ENCODE results near the gene EIF5A. TPM values are rescaled to one million over a fixed set of nuclear protein-coding genes. Genes with fewer than 3 reads are reported as not detected.

The EIF5A gene
- total RNA-seq, 1 experiment from 2014 or later, result 345 TPM

DNA sequence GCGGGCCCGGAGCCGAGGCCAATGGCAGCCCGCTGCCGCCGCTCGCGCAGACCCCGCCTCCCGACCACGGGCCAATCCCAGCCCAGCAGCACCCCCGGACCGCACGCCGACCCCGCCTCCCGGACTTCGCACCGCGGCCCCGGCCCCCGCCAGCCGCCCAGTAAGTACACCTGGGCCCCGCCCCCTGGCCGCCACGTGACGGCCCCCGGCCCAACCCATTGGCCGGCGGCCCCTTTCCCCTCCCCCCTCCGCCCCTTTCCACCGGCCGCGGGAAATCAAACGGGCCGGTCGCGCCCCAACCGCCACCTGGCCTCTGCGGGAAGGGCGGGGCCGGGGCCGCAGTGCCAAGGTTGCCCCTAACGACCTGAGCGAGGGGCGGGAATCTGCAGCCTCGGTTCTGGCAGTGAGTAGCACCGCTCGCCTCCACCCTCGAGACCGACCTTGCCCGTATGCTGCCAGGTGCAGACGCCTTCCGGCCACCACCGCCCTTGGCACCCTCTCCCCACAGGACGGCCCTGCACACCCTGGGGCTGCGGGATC is 12.7 kb upstream of the EIF5A start, which contains the start of gene YBX2:
Gene YBX2, minus strand, starts transcription at position 26 of the 540 bp plus-strand sequence. CDS start 139 bp downstream, outside the sequence.
- peaks cover 6% of the 10 kb centered on the region for H3K4me1 Mint-ChIP-seq (ENCODE audit: low read depth, unreplicated experiment)
- no peaks in the 10 kb centered on the region for H3K27me3 ChIP-seq (replicated peaks; ENCODE audit: control insufficient read depth, insufficient read depth, low read length)
- 0 out of 2 replicates have a peak, but pooled peaks cover 10% of the 10 kb centered on the region for H3K4me1 ChIP-seq
- peak within 1 kb of the TSS; percentile 73 for H3K4me3 Mint-ChIP-seq (ENCODE audit: unreplicated experiment)
- peak within 1 kb of the TSS; percentile 49 for H3K4me3 ChIP-seq (ENCODE audit: low read depth, low read length)
- no peaks in the 10 kb centered on the region for H3K36me3 Mint-ChIP-seq (ENCODE audit: insufficient read depth, unreplicated experiment)
- TF ChIP-seq, protein P1, sequence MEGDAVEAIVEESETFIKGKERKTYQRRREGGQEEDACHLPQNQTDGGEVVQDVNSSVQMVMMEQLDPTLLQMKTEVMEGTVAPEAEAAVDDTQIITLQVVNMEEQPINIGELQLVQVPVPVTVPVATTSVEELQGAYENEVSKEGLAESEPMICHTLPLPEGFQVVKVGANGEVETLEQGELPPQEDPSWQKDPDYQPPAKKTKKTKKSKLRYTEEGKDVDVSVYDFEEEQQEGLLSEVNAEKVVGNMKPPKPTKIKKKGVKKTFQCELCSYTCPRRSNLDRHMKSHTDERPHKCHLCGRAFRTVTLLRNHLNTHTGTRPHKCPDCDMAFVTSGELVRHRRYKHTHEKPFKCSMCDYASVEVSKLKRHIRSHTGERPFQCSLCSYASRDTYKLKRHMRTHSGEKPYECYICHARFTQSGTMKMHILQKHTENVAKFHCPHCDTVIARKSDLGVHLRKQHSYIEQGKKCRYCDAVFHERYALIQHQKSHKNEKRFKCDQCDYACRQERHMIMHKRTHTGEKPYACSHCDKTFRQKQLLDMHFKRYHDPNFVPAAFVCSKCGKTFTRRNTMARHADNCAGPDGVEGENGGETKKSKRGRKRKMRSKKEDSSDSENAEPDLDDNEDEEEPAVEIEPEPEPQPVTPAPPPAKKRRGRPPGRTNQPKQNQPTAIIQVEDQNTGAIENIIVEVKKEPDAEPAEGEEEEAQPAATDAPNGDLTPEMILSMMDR (IDR thresholded peaks at IDR 0.05; ENCODE audit: insufficient read depth in 1 of 2, low read depth in 1 of 2, low read length in 1 of 2, severe bottlenecking in 1 of 2, unreplicated experiment in 1 of 2), result no peak
- DNase-seq, result peak; percentile 95 to 96
- ChIA-PET CTCF (no interaction called here), POLR2A (no interaction called here)
- H3K36me3 ChIP-seq (ENCODE audit: control insufficient read depth, insufficient read depth, low read length), result no peaks in the 10 kb centered on the region; the same call in 1 of the 2 replicates
- BruUV-seq (replicated peaks), result no TSS peak
- H3K27ac Mint-ChIP-seq (ENCODE audit: unreplicated experiment), result peak within 1 kb of the TSS; percentile 61
- no peaks in the 10 kb centered on the region for H3K27me3 Mint-ChIP-seq (ENCODE audit: insufficient read depth, unreplicated experiment)
- intact Hi-C loops (cut with micrococcal nuclease; ENCODE audit: unreplicated experiment), result loop anchor here (1.0 kb wide), 1 partner anchor 13 kb away; the partner anchor contains the start of gene SLC2A4
- H3K9me3 ChIP-seq, result no peaks in the 10 kb centered on the region
- H3K9me3 Mint-ChIP-seq (ENCODE audit: unreplicated experiment), result no peaks in the 10 kb centered on the region

DNA sequence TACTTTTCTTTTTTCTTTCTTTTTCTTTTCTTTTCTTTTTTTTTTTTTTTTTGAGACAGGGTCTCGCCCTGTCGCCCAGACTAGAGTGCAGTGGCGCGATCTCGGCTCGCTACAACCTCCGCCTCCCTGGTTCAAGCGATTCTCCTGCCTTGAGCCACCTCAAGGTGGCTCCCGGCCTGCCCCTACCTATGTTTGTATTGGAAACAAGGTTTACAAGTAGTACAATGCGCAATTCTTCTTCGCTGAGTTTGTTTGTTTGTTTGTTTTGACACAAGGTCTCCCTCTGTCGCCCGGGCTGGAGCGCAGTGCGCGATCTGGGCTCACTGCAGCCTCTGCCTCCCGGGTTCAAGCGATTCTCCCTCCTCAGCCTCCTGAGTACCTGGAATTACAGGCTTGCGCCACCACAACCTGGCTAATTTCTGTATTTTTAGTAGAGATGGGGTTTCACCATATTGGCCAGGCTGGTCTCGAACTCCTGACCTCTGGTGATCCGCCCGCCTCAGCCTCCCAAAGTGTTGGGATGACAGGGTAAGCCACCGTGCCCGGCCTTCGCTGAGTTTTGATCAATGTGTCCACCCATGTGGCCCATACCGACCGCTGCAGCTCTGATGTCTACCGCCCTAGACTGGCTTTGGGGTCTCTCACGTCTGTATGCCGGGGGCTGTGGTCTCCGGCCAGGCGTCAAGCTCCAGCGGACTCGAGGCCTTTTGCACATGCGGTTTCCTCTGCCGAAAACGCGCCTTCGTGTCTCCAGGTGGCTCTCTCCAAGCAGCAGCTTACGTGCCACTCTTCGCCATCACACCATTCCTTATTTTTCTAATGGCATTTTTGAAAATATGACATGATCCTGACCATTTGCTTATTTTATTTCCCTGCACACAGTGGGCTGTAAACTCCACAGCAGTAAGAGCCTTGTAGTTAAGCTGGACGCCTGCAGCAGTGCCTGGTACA is 11.9 kb upstream of the EIF5A start:
- Mint-ChIP-seq H3K4me3 (ENCODE audit: unreplicated experiment) (peak overlapping the region; percentile 73), H3K36me3 (ENCODE audit: insufficient read depth, unreplicated experiment) (no peaks in the 10 kb centered on the region), H3K4me1 (ENCODE audit: low read depth, unreplicated experiment) (peaks cover 6% of the 10 kb centered on the region), H3K27ac (ENCODE audit: unreplicated experiment) (peak overlapping the region; percentile 61), H3K27me3 (ENCODE audit: insufficient read depth, unreplicated experiment) (no peaks in the 10 kb centered on the region), H3K9me3 (ENCODE audit: unreplicated experiment) (no peaks in the 10 kb centered on the region)
- no TSS peak for BruUV-seq (replicated peaks)
- Histone ChIP-seq H3K4me1 (0 out of 2 replicates have a peak, but pooled peaks cover 10% of the 10 kb centered on the region), H3K4me3 (ENCODE audit: low read depth, low read length) (peak overlapping the region; percentile 42), H3K27me3 (replicated peaks; ENCODE audit: control insufficient read depth, insufficient read depth, low read length) (no peaks in the 10 kb centered on the region), H3K36me3 (ENCODE audit: control insufficient read depth, insufficient read depth, low read length) (no peaks in the 10 kb centered on the region; the same call in 1 of the 2 replicates), H3K9me3 (no peaks in the 10 kb centered on the region)
- TF ChIP-seq, protein P1 (IDR thresholded peaks at IDR 0.05; ENCODE audit: insufficient read depth in 1 of 2, low read depth in 1 of 2, low read length in 1 of 2, severe bottlenecking in 1 of 2, unreplicated experiment in 1 of 2), result no peak
- DNase-seq, result no peak
- ChIA-PET POLR2A (no interaction called here), CTCF (interaction anchor here (1.4 to 1.5 kb wide), 2 partner anchors 15 to 49 kb away, joined by 3 to 20 read pairs; partner anchors contain the start of gene SLC2A4)
- intact Hi-C loops (cut with micrococcal nuclease; ENCODE audit: unreplicated experiment), result no loop called here

DNA sequence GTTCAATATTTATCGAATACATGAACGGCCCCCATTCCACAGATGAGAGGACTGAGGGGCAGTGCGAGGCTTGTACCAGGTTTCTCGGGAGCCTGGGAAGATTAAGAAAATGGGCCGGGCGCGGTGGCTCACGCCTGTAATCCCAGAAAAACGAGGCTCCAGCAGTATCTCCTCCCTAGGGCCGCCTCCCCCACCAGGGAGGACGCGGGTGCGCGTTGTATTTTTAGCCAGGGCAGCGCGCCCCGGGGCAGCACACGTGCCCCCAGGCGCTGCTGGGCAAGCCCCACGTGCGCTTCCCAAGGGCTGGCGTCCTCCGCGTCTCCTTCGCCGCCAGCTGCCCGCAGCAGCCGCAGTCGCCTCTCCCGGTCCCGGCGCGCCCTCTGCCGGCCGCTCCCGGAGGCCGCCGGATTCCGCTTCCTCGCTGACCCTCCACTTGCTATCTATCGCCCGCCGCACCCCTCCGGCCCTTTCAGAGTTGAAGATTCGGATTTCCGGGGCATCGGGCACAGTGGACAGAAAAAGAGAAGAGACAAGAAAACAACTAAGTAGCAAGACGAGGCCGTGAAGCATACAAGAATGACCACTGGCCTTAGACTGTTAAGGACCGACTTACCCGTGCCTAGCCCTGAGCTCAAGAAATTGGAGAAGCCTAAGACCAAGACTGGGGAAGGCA is 11.1 kb upstream of the EIF5A start:
- Mint-ChIP-seq H3K4me3 (ENCODE audit: unreplicated experiment) (peak overlapping the region; percentile 43), H3K36me3 (ENCODE audit: insufficient read depth, unreplicated experiment) (no peaks in the 10 kb centered on the region), H3K9me3 (ENCODE audit: unreplicated experiment) (no peaks in the 10 kb centered on the region), H3K27ac (ENCODE audit: unreplicated experiment) (peak overlapping the region; percentile 54), H3K27me3 (ENCODE audit: insufficient read depth, unreplicated experiment) (no peaks in the 10 kb centered on the region), H3K4me1 (ENCODE audit: low read depth, unreplicated experiment) (peaks cover 6% of the 10 kb centered on the region)
- 0 out of 2 replicates have a peak, but pooled peaks cover 10% of the 10 kb centered on the region for H3K4me1 ChIP-seq
- ChIA-PET CTCF (interaction anchor here (0.7 to 1.5 kb wide), 4 partner anchors 13 to 48 kb away, joined by 3 to 20 read pairs (median 3); partner anchors contain the start of gene SLC2A4), POLR2A (no interaction called here)
- no peaks in the 10 kb centered on the region for H3K27me3 ChIP-seq (replicated peaks; ENCODE audit: control insufficient read depth, insufficient read depth, low read length)
- no TSS peak for BruUV-seq (replicated peaks)
- DNase-seq, result peak; percentile 69 to 84
- intact Hi-C loops (cut with micrococcal nuclease; ENCODE audit: unreplicated experiment), result no loop called here
- peak overlapping the region; percentile 12; the same call in 1 of the 2 replicates for H3K4me3 ChIP-seq (ENCODE audit: low read depth, low read length)
- no peaks in the 10 kb centered on the region for H3K36me3 ChIP-seq (ENCODE audit: control insufficient read depth, insufficient read depth, low read length)
- no peaks in the 10 kb centered on the region for H3K9me3 ChIP-seq
- TF ChIP-seq, protein P1 (IDR thresholded peaks at IDR 0.05; ENCODE audit: insufficient read depth in 1 of 2, low read depth in 1 of 2, low read length in 1 of 2, severe bottlenecking in 1 of 2, unreplicated experiment in 1 of 2), result peak; percentile 66 to 76

All from Caco-2 (cell line).